ENCODE measurements around the gene THTPA.
"Not testable (repeated sequence)": the region's sequence is repeated elsewhere in the genome, so short reads cannot be mapped to it uniquely, and the experiment has no call there.

The THTPA gene

GRCh38 chr14:23583761-23584526, 27.9 kb downstream of the THTPA start:
- not testable (repeated sequence) for DNase-seq, ATAC-seq

- DNase-seq, ATAC-seq: not testable (repeated sequence)
Observed at GRCh38 chr14:23584527-23585203, 28.6 kb downstream of the THTPA start.

- DNase-seq (peak; percentile 87), ATAC-seq (peak; percentile 93)
Observed at GRCh38 chr14:23588884-23589598, 33.0 kb downstream of the THTPA start.

GRCh38 chr14:23589606-23590005, 33.5 kb downstream of the THTPA start:
- ATAC-seq (no peak), DNase-seq (no peak)

GRCh38 chr14:23590198-23590597, 34.1 kb downstream of the THTPA start:
- DNase-seq, result no peak
- ATAC-seq, result no peak

GRCh38 chr14:23594191-23594590, 38.1 kb downstream of the THTPA start:
- ATAC-seq, DNase-seq: not testable (repeated sequence)

GRCh38 chr14:23600322-23600707, 44.2 kb downstream of the THTPA start:
- DNase-seq, result no peak

GRCh38 chr14:23600806-23601205, 44.7 kb downstream of the THTPA start:
- DNase-seq, result no peak
- ATAC-seq, result no peak

More at GRCh38 chr14:23600322-23600707, 44.2 kb downstream of the THTPA start:
- ATAC-seq, result no peak

- ATAC-seq (no peak), DNase-seq (no peak)
Observed at GRCh38 chr14:23601424-23601823, 45.4 kb downstream of the THTPA start.

GRCh38 chr14:23601845-23602180, 45.7 kb downstream of the THTPA start:
- no peak for DNase-seq
- ATAC-seq, result no peak

GRCh38 chr14:23602181-23603095, 46.4 kb downstream of the THTPA start:
- DNase-seq (no peak), ATAC-seq (no peak)

GRCh38 chr14:23603103-23603502, 47.0 kb downstream of the THTPA start:
- ATAC-seq (no peak), DNase-seq (no peak)

- DNase-seq (no peak), ATAC-seq (no peak)
Observed at GRCh38 chr14:23604148-23604547, 48.1 kb downstream of the THTPA start.

- DNase-seq, result no peak
- no peak for ATAC-seq
Observed at GRCh38 chr14:23604675-23605170, 48.7 kb downstream of the THTPA start.

- DNase-seq (peak; percentile 13), ATAC-seq (peak; percentile 90)
Observed at GRCh38 chr14:23605931-23606585, 50.0 kb downstream of the THTPA start.

GRCh38 chr14:23608454-23608853, 52.4 kb downstream of the THTPA start:
- no peak for DNase-seq
- no peak for ATAC-seq

GRCh38 chr14:23609001-23609400, 52.9 kb downstream of the THTPA start:
- DNase-seq (no peak), ATAC-seq (no peak)

- not testable (repeated sequence) for ATAC-seq, DNase-seq
Observed at GRCh38 chr14:23609411-23610089, 53.5 kb downstream of the THTPA start.

Data from stimulated activated naive CD8-positive, alpha-beta T cell treated with anti-CD3 and anti-CD28 coated beads, Interleukin-15, Interleukin-2, amounts not matched to agents 100 U/mL and 50 U/mL, for 24 hours (primary cell).